NK-92 treated with Interleukin-12 subunit alpha and Interleukin-12 subunit beta, amount 100 ng/mL, for 24 hours (cell line): ENCODE results near the gene EHD2.
"Not testable (repeated sequence)": the region's sequence is repeated elsewhere in the genome, so short reads cannot be mapped to it uniquely, and the experiment has no call there.

ENCODE experiments used
- DNase-seq: peaks from one replicate; lab custom pipeline; 2025; lab: John Stamatoyannopoulos, UW

Gene EHD2

DNA sequence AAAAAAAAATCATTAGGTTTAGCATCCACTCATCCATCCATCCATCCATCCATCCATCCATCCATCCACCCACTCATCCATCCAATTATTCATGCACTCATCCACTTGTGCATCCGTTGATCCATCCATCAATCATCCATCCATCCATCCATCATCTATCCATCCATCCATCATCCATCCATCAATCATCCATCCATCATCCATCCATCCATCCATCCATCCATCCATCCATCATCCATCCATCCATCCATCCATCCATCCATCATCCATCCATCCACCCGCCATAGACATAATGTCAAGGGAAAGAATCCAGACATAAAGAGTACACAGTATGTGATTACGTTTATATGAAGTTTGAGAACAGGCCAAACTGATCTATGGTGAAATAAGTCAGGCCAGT is 56.3 kb downstream of the EHD2 start:
- no peak for DNase-seq

- not testable (repeated sequence) for DNase-seq
Measured at GRCh38 chr19:47771291-47771690, 58.1 kb downstream of the EHD2 start.

DNA sequence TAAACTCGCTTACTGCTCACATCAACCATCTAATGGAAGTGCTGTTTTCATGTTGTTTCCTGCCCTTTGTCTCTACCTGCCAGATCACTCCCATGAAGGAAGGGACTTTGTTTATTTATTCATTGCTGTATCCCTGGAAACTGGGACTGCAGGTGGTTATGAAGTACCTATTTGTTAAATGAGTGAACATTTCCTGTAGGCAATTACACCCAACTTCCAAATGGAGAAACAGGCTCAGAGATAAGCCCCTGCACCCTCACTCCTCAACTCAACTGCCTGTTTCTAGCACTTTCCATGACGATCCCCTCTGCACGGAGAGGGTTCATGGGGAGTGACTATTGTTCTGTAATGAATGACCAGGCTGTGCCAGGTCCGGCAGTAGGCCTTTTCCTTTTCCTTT is 63.3 kb downstream of the EHD2 start:
- DNase-seq = no peak

GRCh38 chr19:47777245-47778048 is 64.2 kb downstream of the EHD2 start:
- not testable (repeated sequence) for DNase-seq

DNA sequence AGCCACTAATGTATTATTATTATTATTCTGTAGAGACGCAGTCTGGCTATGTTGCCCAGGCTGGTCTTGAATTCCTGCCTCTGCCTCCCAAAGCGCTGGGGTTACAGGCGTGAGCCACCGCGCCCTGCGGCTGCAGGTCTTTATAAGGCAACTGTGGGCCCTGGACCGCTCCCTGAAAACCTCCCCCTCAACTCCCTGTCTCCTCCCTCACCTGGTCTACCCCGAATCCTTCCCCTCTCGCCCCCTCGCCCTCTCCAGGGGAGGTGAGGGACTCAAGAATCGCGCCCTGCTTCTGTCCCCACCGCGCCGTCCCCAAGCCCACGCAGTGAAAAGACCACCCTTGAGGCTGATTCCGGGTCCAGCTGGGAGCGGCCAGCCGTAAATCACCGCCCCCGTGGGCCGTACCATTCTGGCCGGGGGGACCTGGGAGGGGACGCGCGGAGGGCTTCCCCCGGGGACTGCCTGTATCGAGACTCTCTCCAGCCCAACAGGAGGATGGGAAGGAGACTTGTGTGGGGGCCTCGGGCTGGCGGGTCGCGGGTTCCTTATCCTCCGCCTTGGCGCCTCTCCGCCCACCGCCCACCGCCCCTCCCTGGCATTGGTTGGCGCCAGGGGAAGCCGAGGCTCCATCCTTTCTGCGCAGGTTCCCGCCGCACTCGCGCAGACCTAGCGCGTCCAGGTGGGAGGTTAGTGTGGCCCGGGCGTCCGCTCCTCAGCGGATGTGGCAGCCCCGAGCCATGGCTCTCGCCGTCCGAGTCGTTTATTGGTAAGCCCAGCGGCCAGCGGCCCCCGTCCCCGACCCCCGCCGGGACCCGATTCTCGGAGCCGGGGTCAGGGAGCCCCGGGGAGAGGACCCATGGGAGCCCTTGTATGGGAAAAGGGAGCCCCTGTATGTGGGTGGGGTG is 65.1 kb downstream of the EHD2 start, which contains the start of gene SELENOW:
Gene SELENOW (plus strand): TSS at position 655 of the 905 bp plus-strand sequence. CDS start 83 bp downstream, at position 738.
- peak; percentile 74 for DNase-seq

GRCh38 chr19:47778954-47779351 is 65.7 kb downstream of the EHD2 start:
- DNase-seq = no peak

DNA sequence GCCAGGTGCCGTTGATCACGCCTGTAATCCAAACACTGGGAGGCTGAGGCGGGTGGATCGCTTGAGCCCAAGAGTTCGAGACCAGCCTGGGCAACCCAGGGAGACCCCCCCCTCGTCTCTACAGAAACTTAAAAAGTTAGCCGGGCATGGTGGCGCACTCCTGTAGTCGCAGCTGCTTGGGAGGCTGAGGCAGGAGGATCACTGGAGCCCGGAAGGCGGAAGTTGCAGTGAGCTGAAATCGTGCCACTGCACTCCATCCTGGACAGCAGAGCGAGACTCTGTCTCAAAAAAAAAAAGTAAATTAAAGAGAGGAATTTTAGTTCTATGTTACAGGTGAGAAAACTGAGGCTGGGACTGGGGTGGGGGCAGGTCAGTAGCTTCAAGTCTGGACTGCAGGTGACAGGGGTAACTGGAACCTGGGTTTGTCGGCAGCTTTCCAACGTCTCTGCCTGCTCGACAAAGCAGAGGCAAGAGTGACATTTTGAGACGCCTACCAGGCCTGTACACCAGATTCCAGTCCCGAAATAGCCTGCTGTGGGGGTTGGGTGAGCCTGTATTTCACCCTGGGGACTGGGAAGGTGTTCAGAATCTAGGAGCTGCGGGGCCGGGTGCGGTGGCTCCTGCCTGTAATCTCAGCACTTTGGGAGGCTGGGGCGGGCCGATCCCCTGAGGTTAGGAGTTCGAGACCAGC is 66.4 kb downstream of the EHD2 start:
- DNase-seq = no peak

- DNase-seq = no peak
Measured at GRCh38 chr19:47780215-47780551, 67.0 kb downstream of the EHD2 start.

- DNase-seq = no peak
Measured at GRCh38 chr19:47781590-47782262, 68.5 kb downstream of the EHD2 start.

GRCh38 chr19:47786566-47786965 is 73.3 kb downstream of the EHD2 start:
- DNase-seq = no peak

DNA sequence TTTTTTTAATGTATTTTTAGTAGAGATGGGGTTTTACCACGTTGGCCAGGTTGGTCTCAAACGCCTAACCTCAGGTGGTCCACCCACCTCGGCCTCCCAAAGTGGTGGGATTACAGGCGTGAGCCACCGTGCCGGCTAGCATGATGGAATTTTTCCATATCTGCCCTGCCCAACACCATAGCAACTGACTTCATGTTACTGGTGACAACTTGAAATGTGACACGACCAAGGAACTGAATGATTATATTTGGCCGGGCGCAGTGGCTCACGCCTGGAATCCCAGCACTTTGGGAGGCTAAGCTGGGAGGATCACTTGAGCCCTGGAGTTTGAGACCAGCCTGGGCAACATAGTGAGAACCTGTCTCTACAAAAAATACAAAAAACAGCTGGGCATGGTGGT is 74.1 kb downstream of the EHD2 start:
- not testable (repeated sequence) for DNase-seq

GRCh38 chr19:47789811-47790210 is 76.6 kb downstream of the EHD2 start:
- DNase-seq = not testable (repeated sequence)

GRCh38 chr19:47790398-47790814 is 77.2 kb downstream of the EHD2 start:
- DNase-seq = peak; percentile 68

- DNase-seq = no peak
Measured at GRCh38 chr19:47792616-47793015, 79.4 kb downstream of the EHD2 start.
